DOHH2 (cell line): ENCODE data around the gene GABPB2.

Experiments
- H3F3A ChIP-seq: fragments of 200-600 bp; sonication (generic), shearing (Covaris generic); 2 replicates; pipeline ENCODE4 v1.6.0; 2016; ENCODE audit warnings: antibody characterized with exemption, mild to moderate bottlenecking; ENCODE audit not compliant: control insufficient read depth, insufficient read depth
- H3K27ac ChIP-seq: fragments of 200-600 bp; sonication (generic); 2 replicates; pipeline ENCODE4 v1.5.1; 2014; ENCODE audit warnings: low read depth, mild to moderate bottlenecking, low read length, moderate library complexity
- H3K27me3 ChIP-seq: fragments of 200-600 bp; sonication (generic); 2 replicates; pipeline ENCODE4 v1.6.1; 2014; ENCODE audit warnings: mild to moderate bottlenecking, low read length, mixed read lengths; ENCODE audit not compliant: control insufficient read depth
- H3K36me3 ChIP-seq: fragments of 200-600 bp; sonication (generic); 2 replicates; pipeline ENCODE4 v1.6.1; 2014; ENCODE audit warnings: mild to moderate bottlenecking, low read length, moderate library complexity, mixed read lengths; ENCODE audit not compliant: control insufficient read depth
- H3K4me1 ChIP-seq: fragments of 200-600 bp; sonication (generic); 2 replicates; pipeline ENCODE4 v1.6.1; 2014; ENCODE audit warnings: mild to moderate bottlenecking, low read length, mixed read lengths; ENCODE audit not compliant: control insufficient read depth
- H3K4me2 ChIP-seq: fragments of 200-600 bp; sonication (generic); 2 replicates; pipeline ENCODE4 v1.6.0; 2014; ENCODE audit warnings: mild to moderate bottlenecking, low read length, moderate library complexity
- H3K4me3 ChIP-seq: fragments of 200-600 bp; sonication (generic); 2 replicates; pipeline ENCODE4 v1.5.1; 2014; ENCODE audit warnings: mild to moderate bottlenecking, low read length, mixed read lengths
- H3K79me2 ChIP-seq: fragments of 200-600 bp; sonication (generic); 2 replicates; pipeline ENCODE4 v1.6.1; 2014; ENCODE audit warnings: mild to moderate bottlenecking, low read length, mixed read lengths; ENCODE audit not compliant: control insufficient read depth
- H3K9me2 ChIP-seq: fragments of 200-600 bp; sonication (generic); replicated peaks from 2 replicates; pipeline ENCODE4 v1.6.1; 2014; ENCODE audit warnings: mild to moderate bottlenecking, low read length, mixed read lengths; ENCODE audit not compliant: control insufficient read depth
- H3K9me3 ChIP-seq: fragments of 200-600 bp; sonication (generic); 2 replicates; pipeline ENCODE4 v1.6.1; 2014; ENCODE audit warnings: antibody characterized with exemption, low read length, mixed read lengths; ENCODE audit not compliant: control insufficient read depth, insufficient read depth
- H4K20me1 ChIP-seq: fragments of 200-600 bp; sonication (generic); 2 replicates; pipeline ENCODE4 v1.6.0; 2014; ENCODE audit warnings: low read depth, mild to moderate bottlenecking, antibody characterized with exemption, low read length, moderate library complexity; ENCODE audit not compliant: control insufficient read depth, insufficient read depth
- CTCF ChIP-seq: fragments of 200-600 bp; sonication (generic); IDR thresholded peaks from one replicate; pipeline ENCODE4 v1.5.1; 2014; ENCODE audit warnings: antibody characterized with exemption, mild to moderate bottlenecking, low read depth, low read length; ENCODE audit not compliant: poor library complexity, severe bottlenecking
- EZH2phosphoT487 ChIP-seq: fragments of 200-600 bp; sonication (generic); IDR thresholded peaks from 2 replicates; pipeline ENCODE4 v1.6.1; 2017; ENCODE audit warnings: borderline replicate concordance, mild to moderate bottlenecking, antibody characterized with exemption, low read length, moderate library complexity, mixed read lengths

The GABPB2 gene

GRCh38 chr1:151113877-151114276, 43.3 kb downstream of the GABPB2 start:
- no peak overlapping the region for H3K27ac ChIP-seq
- H4K20me1 ChIP-seq: no peaks in the 10 kb centered on the region
- no peaks in the 10 kb centered on the region for H3K9me3 ChIP-seq
- no peak overlapping the region for H3K4me3 ChIP-seq
- H3K27me3 ChIP-seq: no peaks in the 10 kb centered on the region
- no peaks in the 10 kb centered on the region for H3K9me2 ChIP-seq
- H3K4me2 ChIP-seq: no peak overlapping the region
- no peaks in the 10 kb centered on the region for H3K4me1 ChIP-seq
- H3K36me3 ChIP-seq: no peaks in the 10 kb centered on the region
- H3F3A ChIP-seq: no peaks in the 10 kb centered on the region
- H3K79me2 ChIP-seq: no peaks in the 10 kb centered on the region
- TF ChIP-seq CTCF (no peak), EZH2phosphoT487 (no peak)

- Histone ChIP-seq H3K4me3 (no peak overlapping the region), H3K79me2 (no peaks in the 10 kb centered on the region), H3K36me3 (no peaks in the 10 kb centered on the region), H3F3A (no peaks in the 10 kb centered on the region), H3K4me2 (no peak overlapping the region), H4K20me1 (no peaks in the 10 kb centered on the region), H3K9me3 (no peaks in the 10 kb centered on the region), H3K4me1 (no peaks in the 10 kb centered on the region), H3K9me2 (no peaks in the 10 kb centered on the region), H3K27me3 (no peaks in the 10 kb centered on the region), H3K27ac (no peak overlapping the region)
- no peak for TF ChIP-seq EZH2phosphoT487
Measured at GRCh38 chr1:151124763-151125403, 54.3 kb downstream of the GABPB2 start.

GRCh38 chr1:151128800-151129199, 58.2 kb downstream of the GABPB2 start:
- TF ChIP-seq CTCF (no peak), EZH2phosphoT487 (no peak)
- Histone ChIP-seq H3K4me1 (peaks cover 15% of the 10 kb centered on the region), H4K20me1 (no peaks in the 10 kb centered on the region), H3F3A (no peaks in the 10 kb centered on the region), H3K79me2 (no peaks in the 10 kb centered on the region), H3K4me2 (no peak overlapping the region), H3K9me3 (no peaks in the 10 kb centered on the region), H3K36me3 (no peaks in the 10 kb centered on the region), H3K27ac (no peak overlapping the region), H3K27me3 (0 out of 2 replicates have a peak, but pooled peaks cover 4% of the 10 kb centered on the region), H3K4me3 (no peak overlapping the region), H3K9me2 (no peaks in the 10 kb centered on the region)

- peaks cover 15% of the 10 kb centered on the region for H3K4me1 ChIP-seq
- H3K27ac ChIP-seq: no peak overlapping the region
- no peaks in the 10 kb centered on the region for H3K9me3 ChIP-seq
- H3K9me2 ChIP-seq: no peaks in the 10 kb centered on the region
- 0 out of 2 replicates have a peak, but pooled peaks cover 4% of the 10 kb centered on the region for H3K27me3 ChIP-seq
- no peaks in the 10 kb centered on the region for H3K79me2 ChIP-seq
- peak overlapping the region; percentile 55 for H3K4me2 ChIP-seq
- H4K20me1 ChIP-seq: no peaks in the 10 kb centered on the region
- peak overlapping the region; percentile 51 for H3K4me3 ChIP-seq
- no peaks in the 10 kb centered on the region for H3K36me3 ChIP-seq
- no peaks in the 10 kb centered on the region for H3F3A ChIP-seq
- TF ChIP-seq CTCF (no peak), EZH2phosphoT487 (no peak)
Measured at GRCh38 chr1:151130987-151131586, 60.5 kb downstream of the GABPB2 start.
